Anterior cingulate cortex (tissue), 58 donors: ENCODE data around the gene CUL3.
"Not testable (repeated sequence)": the region's sequence is repeated elsewhere in the genome, so short reads cannot be mapped to it uniquely, and the experiment has no call there.

Source experiments
- DNase-seq, 58 donors: peaks; one replicate each; lab custom pipeline; 2025; lab: John Stamatoyannopoulos, UW

Gene CUL3

GRCh38 chr2:224487940-224488339 is 97.2 kb downstream of the CUL3 start:
- DNase-seq: not testable (repeated sequence)

- peak in 1 of 58 donors; percentile 1 for DNase-seq
Observed at GRCh38 chr2:224485081-224486014, 99.8 kb downstream of the CUL3 start.

- no peak for DNase-seq
Observed at GRCh38 chr2:224479826-224480225, 105.3 kb downstream of the CUL3 start.

DNA sequence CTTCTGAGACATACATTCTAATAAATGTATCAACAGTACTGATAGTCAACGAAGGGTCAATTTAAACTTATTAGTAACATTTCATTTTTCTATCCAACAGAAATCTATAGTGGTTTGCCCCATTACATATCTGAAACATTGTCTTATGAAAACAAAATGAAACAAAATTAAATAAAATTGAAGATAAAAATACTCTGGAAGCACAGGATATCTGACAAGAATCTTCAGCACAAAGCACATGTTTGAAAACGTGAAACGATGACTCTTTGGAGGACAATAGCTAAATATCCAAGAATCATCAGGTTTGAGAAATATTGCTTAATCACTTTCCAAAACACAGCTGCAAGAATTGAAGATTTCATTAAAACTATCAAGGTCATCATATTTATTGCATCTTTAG is 112.3 kb downstream of the CUL3 start:
- DNase-seq: no peak

GRCh38 chr2:224472137-224472536 is 113.0 kb downstream of the CUL3 start:
- DNase-seq: no peak

DNA sequence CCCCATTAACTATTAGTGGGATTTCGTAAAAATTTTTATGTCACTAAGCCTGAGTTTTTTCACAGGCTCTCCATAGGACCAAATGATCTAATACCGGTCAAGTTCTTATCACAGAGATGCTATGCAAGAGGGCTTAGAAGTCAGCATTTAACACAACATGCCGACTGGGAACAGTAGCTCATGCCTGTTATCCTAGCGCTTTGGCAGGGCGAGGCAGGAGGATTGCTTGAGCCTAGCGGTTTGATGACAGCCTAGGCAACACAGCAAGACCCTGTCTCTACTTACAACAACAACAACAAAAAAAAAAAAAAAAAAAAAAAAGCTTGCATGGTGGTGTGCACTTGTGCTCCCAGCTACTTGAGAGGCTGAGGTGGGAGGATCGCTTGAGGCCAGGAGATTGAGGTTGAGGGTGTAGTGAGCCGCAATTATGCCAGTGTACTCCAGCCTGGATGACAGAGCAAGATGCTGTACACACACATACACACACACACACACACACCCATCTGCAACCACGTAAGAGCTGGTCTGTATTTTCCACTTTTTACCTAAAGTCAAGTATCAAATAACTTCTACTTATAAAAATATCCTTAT is 115.7 kb downstream of the CUL3 start:
- no peak for DNase-seq

GRCh38 chr2:224466304-224466895 is 118.8 kb downstream of the CUL3 start:
- DNase-seq: no peak

DNA sequence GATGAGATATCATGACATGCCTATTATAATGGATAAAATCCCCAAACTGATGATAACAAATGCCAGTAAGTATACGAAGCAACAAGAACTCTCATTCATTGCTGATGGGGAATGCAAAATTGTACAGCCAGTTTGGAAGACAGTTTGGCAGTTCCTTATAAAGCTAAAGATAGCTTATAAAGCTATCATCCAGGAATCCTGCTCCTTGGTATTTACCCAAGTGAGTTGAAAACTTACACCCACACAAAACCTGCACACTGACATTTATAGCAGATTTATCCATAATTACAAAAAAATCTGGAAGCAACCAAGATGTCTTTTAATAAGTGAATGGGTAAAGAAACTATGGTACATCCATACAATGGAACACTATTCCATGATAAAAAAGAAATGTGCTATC is 123.8 kb downstream of the CUL3 start:
- no peak for DNase-seq

DNA sequence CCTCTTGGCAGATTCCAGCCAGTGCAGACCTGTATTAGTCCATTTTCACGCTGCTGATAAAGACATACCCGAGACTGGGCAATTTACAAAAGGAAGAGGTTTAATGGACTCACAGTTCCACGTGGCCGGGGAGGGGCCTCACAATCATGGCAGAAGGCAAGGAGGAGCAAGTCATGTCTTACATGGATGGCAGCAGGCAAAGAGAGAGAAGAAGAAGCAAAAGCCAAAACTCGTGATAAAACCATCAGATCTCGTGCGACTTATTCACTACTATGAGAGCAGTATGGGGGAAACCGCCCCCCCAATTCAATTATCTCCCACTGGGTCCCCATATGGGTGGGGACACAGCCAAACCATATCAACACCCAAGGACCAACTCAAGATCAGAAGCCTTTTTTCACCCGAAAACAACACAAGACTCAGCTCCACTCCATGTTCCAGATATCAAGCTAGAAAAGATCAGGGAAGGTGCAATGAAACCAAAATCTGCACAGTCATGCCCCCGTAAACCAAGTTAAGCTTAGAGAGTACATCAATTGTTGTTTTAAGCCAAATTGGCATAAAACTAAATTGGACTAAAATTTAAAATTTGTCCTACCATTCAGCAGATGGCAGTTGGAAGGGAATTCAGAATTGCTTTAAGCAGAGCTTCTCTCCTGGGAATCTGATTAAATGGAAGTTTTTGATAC is 127.6 kb downstream of the CUL3 start:
- no peak for DNase-seq

- no peak for DNase-seq
Observed at GRCh38 chr2:224453892-224454291, 131.3 kb downstream of the CUL3 start.

DNA sequence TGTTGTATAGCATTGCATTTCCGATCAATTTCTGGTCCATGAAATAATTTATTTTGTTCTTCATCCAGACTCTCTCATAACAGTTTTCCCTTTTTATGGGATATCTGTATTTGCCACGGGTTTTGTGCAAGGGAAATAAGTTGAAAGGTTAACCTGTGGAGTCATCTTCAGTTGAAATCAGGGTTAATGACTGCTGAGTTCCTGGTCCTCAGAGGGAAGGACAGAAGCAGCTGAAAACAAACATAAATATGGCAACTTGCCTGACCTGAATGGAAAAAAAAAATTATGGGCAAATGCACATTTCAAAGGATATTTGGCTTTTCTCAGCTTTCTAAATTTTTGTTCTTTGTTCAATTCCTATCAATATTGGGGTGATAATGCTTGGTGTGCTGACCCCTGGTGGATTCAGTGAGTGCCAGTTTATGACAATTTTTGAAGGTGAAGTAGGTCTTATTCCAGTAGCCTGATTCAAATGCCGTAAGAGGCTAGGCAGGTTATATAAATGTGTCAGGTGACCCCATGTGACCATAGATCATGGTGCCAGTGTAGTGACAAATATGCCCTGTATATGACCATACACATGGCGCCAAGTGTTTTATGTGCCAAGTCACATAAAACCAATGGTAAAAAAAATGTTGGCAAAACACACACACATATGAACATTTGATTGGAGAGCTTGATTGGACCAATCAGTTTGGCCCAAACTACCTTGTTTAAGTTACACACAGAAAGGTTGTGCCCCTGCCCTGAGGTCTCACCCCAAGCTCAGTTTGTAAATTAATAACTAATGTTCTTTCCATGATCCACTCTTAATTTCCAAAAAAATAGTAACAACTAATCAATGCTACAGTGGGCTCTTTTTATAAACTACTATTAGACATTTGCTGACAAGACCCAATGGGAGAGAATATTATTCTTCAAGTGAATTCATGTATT is 135.7 kb downstream of the CUL3 start:
- no peak for DNase-seq

- DNase-seq: no peak
Observed at GRCh38 chr2:224448236-224448635, 136.9 kb downstream of the CUL3 start.

- no peak for DNase-seq
Observed at GRCh38 chr2:224444783-224445182, 140.4 kb downstream of the CUL3 start.

DNA sequence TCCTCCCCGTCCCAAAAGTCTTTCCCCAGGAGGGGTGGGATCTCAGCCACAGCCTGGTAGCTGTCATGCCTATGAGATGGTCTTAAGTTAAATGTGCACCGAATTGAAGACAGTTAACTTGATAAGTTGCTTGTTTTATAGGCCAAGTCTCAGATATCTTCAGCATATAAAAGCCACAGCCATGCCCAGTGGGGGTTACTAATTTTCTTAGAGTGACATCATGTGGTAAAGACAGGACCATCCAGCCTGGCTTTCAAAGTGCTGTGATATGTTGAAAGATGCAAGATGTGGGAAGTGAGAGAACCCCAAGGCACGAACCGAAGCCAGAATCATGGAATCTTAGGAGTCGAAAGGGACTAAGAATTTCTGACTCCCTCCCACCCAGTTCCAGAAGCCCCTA is 141.1 kb downstream of the CUL3 start:
- DNase-seq: no peak

- DNase-seq: no peak
Observed at GRCh38 chr2:224442071-224442967, 142.8 kb downstream of the CUL3 start.

DNA sequence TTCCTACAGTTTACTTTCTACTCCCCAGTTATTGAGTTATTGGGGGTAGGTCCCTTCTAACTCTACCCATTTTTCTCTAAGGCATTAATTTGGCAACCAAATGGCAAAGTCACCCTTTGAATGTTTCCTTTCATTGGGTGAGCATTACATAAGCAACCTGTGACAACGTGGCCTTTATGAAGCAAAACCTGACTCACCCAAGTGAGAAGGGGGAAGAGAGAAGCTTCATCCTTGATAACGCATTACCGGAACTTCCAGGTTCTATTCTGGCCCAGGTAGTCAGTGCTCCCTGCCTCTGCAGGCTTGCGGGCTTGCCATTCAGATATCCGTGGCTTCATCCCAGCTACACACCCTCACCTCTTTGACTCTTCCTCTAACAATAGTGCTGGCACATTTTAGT is 144.2 kb downstream of the CUL3 start:
- no peak for DNase-seq

DNA sequence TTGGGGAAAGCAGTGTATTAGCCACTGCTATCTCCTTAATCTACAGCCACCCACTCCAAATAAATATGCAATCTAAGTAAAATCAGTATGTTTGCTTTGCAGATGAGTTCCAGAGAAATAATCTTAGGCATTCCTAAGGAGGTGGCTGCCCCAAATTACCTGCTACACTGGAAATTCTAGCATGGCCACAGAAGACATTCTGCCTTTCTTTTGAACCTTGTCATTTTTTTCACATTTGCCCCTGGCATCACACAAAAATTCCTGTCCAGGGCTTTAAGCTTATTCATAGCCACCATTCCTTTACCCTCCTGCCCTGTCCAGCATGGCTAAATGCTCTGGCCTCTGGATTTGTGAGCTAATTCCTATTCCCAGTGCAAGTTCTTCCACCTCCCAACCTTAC is 146.4 kb downstream of the CUL3 start:
- no peak for DNase-seq

GRCh38 chr2:224436634-224437033 is 148.5 kb downstream of the CUL3 start:
- no peak for DNase-seq

- no peak for DNase-seq
Observed at GRCh38 chr2:224434618-224435017, 150.5 kb downstream of the CUL3 start.
